Measurements from ENCODE around the gene PROCA1. TPM values are rescaled to one million over a fixed set of nuclear protein-coding genes. Genes with fewer than 3 reads are reported as not detected.

Gene PROCA1
- total and polyA plus RNA-seq, 2 of the 13 experiments (the other 11 are each of a cell fraction or from before 2014, with no cell fraction given) = 0.73 to 1.5 TPM

DNA sequence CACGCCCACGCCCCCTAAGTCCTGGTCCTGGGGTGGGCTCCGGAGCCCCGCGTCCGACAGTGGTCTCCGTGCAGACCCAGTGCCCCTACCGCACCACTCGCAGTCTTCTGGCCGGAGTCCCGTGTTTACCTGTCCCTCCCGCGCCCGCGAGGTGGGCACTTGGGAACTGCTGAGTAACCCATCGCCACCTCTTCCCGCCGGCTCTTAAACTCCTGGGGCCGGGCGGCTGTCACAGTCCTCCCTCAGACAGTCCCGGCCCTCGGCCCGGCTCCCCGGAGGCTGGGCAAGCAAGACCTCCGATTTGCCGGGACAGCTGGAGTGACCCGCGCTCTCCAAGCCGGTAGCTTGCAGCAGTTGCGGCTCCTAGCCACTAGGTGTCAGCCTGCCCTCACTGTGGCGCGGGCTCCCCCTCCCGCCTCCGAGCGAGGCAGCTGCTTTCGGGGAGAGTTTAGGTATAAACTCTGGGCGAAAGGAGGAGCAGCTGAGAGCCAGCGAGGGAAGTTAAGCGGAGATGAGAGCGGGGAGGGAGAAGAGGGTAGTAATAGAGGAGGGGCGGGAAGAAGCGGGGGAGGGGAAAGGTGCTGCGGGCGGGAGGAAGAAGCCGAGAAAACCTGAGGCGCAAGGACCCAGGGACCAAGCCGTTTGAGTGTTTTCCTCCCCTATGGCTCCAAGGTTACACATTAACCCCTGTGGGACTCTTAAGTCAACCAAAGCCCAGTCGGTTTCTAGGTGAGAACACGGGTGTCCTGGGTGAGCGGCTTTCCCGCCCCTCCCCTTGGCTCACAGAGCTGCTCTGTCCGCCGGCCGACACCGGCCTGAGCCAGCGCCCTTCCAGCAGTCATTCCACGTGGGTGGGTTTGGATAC, 15.2 kb upstream of the PROCA1 start (continued):
- TF ChIP-seq SAP130 (CRISPR knock-in tag; IDR thresholded peaks at IDR 0.05; ENCODE audit: low read depth) (peak; percentile 75; the same call in 1 of the 2 replicates), FOXA3 (CRISPR knock-in tag; IDR thresholded peaks at IDR 0.05) (no peak), ZNF253 (CRISPR knock-in tag; IDR thresholded peaks at IDR 0.05; ENCODE audit: borderline replicate concordance) (peak; percentile 35; the same call in 1 of the 2 replicates), REST (IDR thresholded peaks at IDR 0.05; ENCODE audit: borderline replicate concordance in 1 of 2, low read depth in 1 of 2, low read length in 2 of 2) (0 out of 4 replicates have a peak, but pooled peaks of 1 of the 2 experiments have one; percentile 28), ZNF800 (CRISPR knock-in tag; IDR thresholded peaks at IDR 0.05) (peak; percentile 75; the same call in 1 of the 2 replicates), SALL1 (CRISPR knock-in tag; IDR thresholded peaks at IDR 0.05) (peak; percentile 72), XRCC5 (optimal IDR thresholded peaks at IDR 0.05; ENCODE audit: low read length) (peak; percentile 82), ZMYM4 (CRISPR knock-in tag; IDR thresholded peaks at IDR 0.05) (0 out of 2 replicates have a peak, but pooled peaks have one; percentile 56), ZNF674 (CRISPR knock-in tag; IDR thresholded peaks at IDR 0.05; ENCODE audit: low read depth) (0 out of 2 replicates have a peak, but pooled peaks have one; percentile 14)
- TF ChIP-seq, protein P1, sequence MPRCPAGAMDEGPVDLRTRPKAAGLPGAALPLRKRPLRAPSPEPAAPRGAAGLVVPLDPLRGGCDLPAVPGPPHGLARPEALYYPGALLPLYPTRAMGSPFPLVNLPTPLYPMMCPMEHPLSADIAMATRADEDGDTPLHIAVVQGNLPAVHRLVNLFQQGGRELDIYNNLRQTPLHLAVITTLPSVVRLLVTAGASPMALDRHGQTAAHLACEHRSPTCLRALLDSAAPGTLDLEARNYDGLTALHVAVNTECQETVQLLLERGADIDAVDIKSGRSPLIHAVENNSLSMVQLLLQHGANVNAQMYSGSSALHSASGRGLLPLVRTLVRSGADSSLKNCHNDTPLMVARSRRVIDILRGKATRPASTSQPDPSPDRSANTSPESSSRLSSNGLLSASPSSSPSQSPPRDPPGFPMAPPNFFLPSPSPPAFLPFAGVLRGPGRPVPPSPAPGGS (CRISPR knock-in tag; IDR thresholded peaks at IDR 0.05) = 0 out of 2 replicates have a peak, but pooled peaks have one; percentile 48
- TF ChIP-seq, protein P2, sequence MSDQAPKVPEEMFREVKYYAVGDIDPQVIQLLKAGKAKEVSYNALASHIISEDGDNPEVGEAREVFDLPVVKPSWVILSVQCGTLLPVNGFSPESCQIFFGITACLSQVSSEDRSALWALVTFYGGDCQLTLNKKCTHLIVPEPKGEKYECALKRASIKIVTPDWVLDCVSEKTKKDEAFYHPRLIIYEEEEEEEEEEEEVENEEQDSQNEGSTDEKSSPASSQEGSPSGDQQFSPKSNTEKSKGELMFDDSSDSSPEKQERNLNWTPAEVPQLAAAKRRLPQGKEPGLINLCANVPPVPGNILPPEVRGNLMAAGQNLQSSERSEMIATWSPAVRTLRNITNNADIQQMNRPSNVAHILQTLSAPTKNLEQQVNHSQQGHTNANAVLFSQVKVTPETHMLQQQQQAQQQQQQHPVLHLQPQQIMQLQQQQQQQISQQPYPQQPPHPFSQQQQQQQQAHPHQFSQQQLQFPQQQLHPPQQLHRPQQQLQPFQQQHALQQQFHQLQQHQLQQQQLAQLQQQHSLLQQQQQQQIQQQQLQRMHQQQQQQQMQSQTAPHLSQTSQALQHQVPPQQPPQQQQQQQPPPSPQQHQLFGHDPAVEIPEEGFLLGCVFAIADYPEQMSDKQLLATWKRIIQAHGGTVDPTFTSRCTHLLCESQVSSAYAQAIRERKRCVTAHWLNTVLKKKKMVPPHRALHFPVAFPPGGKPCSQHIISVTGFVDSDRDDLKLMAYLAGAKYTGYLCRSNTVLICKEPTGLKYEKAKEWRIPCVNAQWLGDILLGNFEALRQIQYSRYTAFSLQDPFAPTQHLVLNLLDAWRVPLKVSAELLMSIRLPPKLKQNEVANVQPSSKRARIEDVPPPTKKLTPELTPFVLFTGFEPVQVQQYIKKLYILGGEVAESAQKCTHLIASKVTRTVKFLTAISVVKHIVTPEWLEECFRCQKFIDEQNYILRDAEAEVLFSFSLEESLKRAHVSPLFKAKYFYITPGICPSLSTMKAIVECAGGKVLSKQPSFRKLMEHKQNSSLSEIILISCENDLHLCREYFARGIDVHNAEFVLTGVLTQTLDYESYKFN (CRISPR knock-in tag; conservative IDR thresholded peaks at IDR 0.05) = peak; percentile 53

Measured in HepG2 (cell line).